Right renal cortex interstitium (tissue), 3 donors: ENCODE data around the gene LBHD1. TPM values are rescaled to one million over a fixed set of nuclear protein-coding genes. Genes with fewer than 3 reads are reported as not detected.
A peak's percentile ranks its signal among the peaks of the same experiment; 100 is the strongest.
"Not testable (repeated sequence)": the region's sequence is repeated elsewhere in the genome, so short reads cannot be mapped to it uniquely, and the experiment has no call there.

Experiments
- DNase-seq, 3 donors: peaks; one replicate each; pipeline ENCODE4 v3.0.0-alpha.2; 2013; ENCODE audit warnings: low read depth in 3 of 3, low spot score in 2 of 3
- polyA plus RNA-seq, 3 donors: library from polyadenylated mRNA; unstranded; fragments of 120-200 nt; gene quantifications; one replicate each; pipeline ENCODE4 v1.2.1, GENCODE V29; 2013; ENCODE audit not compliant: insufficient read length in 3 of 3

Gene LBHD1
- polyA plus RNA-seq, 3 donors: 5.4 to 8.2 (median 6.1) TPM

- peak in 1 of 3 donors; percentile 57 for DNase-seq
Observed at GRCh38 chr11:62665599-62666258, 6.3 kb downstream of the LBHD1 start.

GRCh38 chr11:62665075-62665598, 6.9 kb downstream of the LBHD1 start, which contains the start of the genes C11orf98 and CSKMT:
Gene C11orf98 (minus strand): TSS chr11:62665210. CDS start chr11:62665169, 41 bp downstream.
Gene CSKMT (plus strand): TSS chr11:62665312. CDS start chr11:62665880, 568 bp downstream.
- DNase-seq: peak; percentile 90 to 91 (median 91)

- peak in 1 of 3 donors; percentile 68 for DNase-seq
Observed at GRCh38 chr11:62664405-62665074, 7.5 kb downstream of the LBHD1 start.

GRCh38 chr11:62656796-62657429, 15.2 kb downstream of the LBHD1 start:
- no peak for DNase-seq

- no peak for DNase-seq
Observed at GRCh38 chr11:62654297-62654696, 17.8 kb downstream of the LBHD1 start.

- no peak for DNase-seq
Observed at GRCh38 chr11:62652161-62653006, 19.7 kb downstream of the LBHD1 start.

- DNase-seq: not testable (repeated sequence)
Observed at GRCh38 chr11:62650283-62650682, 21.8 kb downstream of the LBHD1 start.

GRCh38 chr11:62649486-62649885, 22.6 kb downstream of the LBHD1 start:
- no peak for DNase-seq

- no peak for DNase-seq
Observed at GRCh38 chr11:62648967-62649364, 23.1 kb downstream of the LBHD1 start.

GRCh38 chr11:62648185-62648966, 23.7 kb downstream of the LBHD1 start:
- no peak for DNase-seq

GRCh38 chr11:62647609-62648005, 24.5 kb downstream of the LBHD1 start:
- DNase-seq: no peak

GRCh38 chr11:62646825-62647608, 25.1 kb downstream of the LBHD1 start:
- no peak for DNase-seq

- peak; percentile 91 to 98 (median 93) for DNase-seq
Observed at GRCh38 chr11:62645946-62646824, 25.9 kb downstream of the LBHD1 start, which contains the start of gene GANAB. Gene GANAB (minus strand): TSS chr11:62646613. CDS start chr11:62646599, 14 bp downstream.

GRCh38 chr11:62645671-62645945, 26.5 kb downstream of the LBHD1 start:
- no peak for DNase-seq

- no peak for DNase-seq
Observed at GRCh38 chr11:62644220-62644619, 27.8 kb downstream of the LBHD1 start.

- DNase-seq: no peak
Observed at GRCh38 chr11:62632492-62632891, 39.6 kb downstream of the LBHD1 start.

GRCh38 chr11:62627713-62628112, 44.4 kb downstream of the LBHD1 start:
- no peak for DNase-seq

GRCh38 chr11:62622476-62623089, 49.5 kb downstream of the LBHD1 start:
- DNase-seq: no peak
